GM19468 (cell line): ENCODE measurements around the gene KCNQ1.

Experiments
- ATAC-seq: cut with Tn5 transposase; IDR thresholded peaks from one replicate; pipeline ENCODE4 v1.9.1; 2021; ENCODE audit warnings: mild to moderate bottlenecking, moderate library complexity, moderate number of reproducible peaks; ENCODE audit not compliant: unreplicated experiment; ENCODE audit errors: extremely low read depth

The KCNQ1 gene

GRCh38 chr11:2540223-2540991 lies 95.6 kb downstream of the KCNQ1 start:
- ATAC-seq, result no peak

- ATAC-seq, result no peak
These were observed 96.3 kb downstream of the KCNQ1 start for GRCh38 chr11:2540992-2541680.

GRCh38 chr11:2541881-2542361 lies 97.1 kb downstream of the KCNQ1 start:
- ATAC-seq, result no peak

- no peak for ATAC-seq
These were observed 97.6 kb downstream of the KCNQ1 start for GRCh38 chr11:2542406-2542805.

- no peak for ATAC-seq
These were observed 103.0 kb downstream of the KCNQ1 start for GRCh38 chr11:2547806-2548205.

- no peak for ATAC-seq
These were observed 103.8 kb downstream of the KCNQ1 start for GRCh38 chr11:2548596-2548995.

GRCh38 chr11:2549080-2549479 lies 104.3 kb downstream of the KCNQ1 start:
- ATAC-seq, result no peak

GRCh38 chr11:2549491-2549875 lies 104.7 kb downstream of the KCNQ1 start:
- ATAC-seq, result no peak

- ATAC-seq, result no peak
These were observed 105.2 kb downstream of the KCNQ1 start for GRCh38 chr11:2549876-2550605.

- ATAC-seq, result no peak
These were observed 105.8 kb downstream of the KCNQ1 start for GRCh38 chr11:2550606-2550970.

GRCh38 chr11:2551131-2551530 lies 106.3 kb downstream of the KCNQ1 start:
- no peak for ATAC-seq

GRCh38 chr11:2552210-2552609 lies 107.4 kb downstream of the KCNQ1 start:
- no peak for ATAC-seq

GRCh38 chr11:2553198-2553597 lies 108.4 kb downstream of the KCNQ1 start:
- ATAC-seq, result no peak

GRCh38 chr11:2553886-2554285 lies 109.1 kb downstream of the KCNQ1 start:
- no peak for ATAC-seq

GRCh38 chr11:2554338-2555207 lies 109.8 kb downstream of the KCNQ1 start:
- ATAC-seq, result no peak

- no peak for ATAC-seq
These were observed 110.5 kb downstream of the KCNQ1 start for GRCh38 chr11:2555336-2555735.

GRCh38 chr11:2555891-2556290 lies 111.1 kb downstream of the KCNQ1 start:
- no peak for ATAC-seq

- ATAC-seq, result no peak
These were observed 112.6 kb downstream of the KCNQ1 start for GRCh38 chr11:2557381-2557780.

GRCh38 chr11:2558397-2558796 lies 113.6 kb downstream of the KCNQ1 start:
- ATAC-seq, result no peak

GRCh38 chr11:2558861-2559526 lies 114.2 kb downstream of the KCNQ1 start:
- no peak for ATAC-seq
